Stimulated activated CD4-positive, alpha-beta T cell treated with anti-CD3 and anti-CD28 coated beads, Interleukin-15, amount 100 ng/mL, for 24 hours (primary cell): ENCODE data around the gene SCLY.

ENCODE experiments used
- DNase-seq: peaks from one replicate; pipeline ENCODE4 v3.0.0-alpha.2; 2020

Gene SCLY

GRCh38 chr2:238128534-238129001 lies 67.8 kb downstream of the SCLY start:
- DNase-seq, result no peak

GRCh38 chr2:238129166-238130010 lies 68.6 kb downstream of the SCLY start:
- DNase-seq, result no peak

GRCh38 chr2:238130111-238130695 lies 69.4 kb downstream of the SCLY start:
- no peak for DNase-seq

GRCh38 chr2:238130696-238131628 lies 70.2 kb downstream of the SCLY start:
- no peak for DNase-seq

- DNase-seq, result no peak
These were observed 71.1 kb downstream of the SCLY start for GRCh38 chr2:238131761-238132462.

GRCh38 chr2:238132463-238133450 lies 72.0 kb downstream of the SCLY start:
- DNase-seq, result no peak

GRCh38 chr2:238133499-238134392 lies 72.9 kb downstream of the SCLY start:
- no peak for DNase-seq

- DNase-seq, result no peak
These were observed 73.6 kb downstream of the SCLY start for GRCh38 chr2:238134393-238134785.

- no peak for DNase-seq
These were observed 74.9 kb downstream of the SCLY start for GRCh38 chr2:238135601-238136150.

- DNase-seq, result no peak
These were observed 76.2 kb downstream of the SCLY start for GRCh38 chr2:238136820-238137537.

GRCh38 chr2:238137885-238138284 lies 77.1 kb downstream of the SCLY start:
- DNase-seq, result no peak

- DNase-seq, result no peak
These were observed 77.8 kb downstream of the SCLY start, which contains the start of gene KLHL30 for GRCh38 chr2:238138331-238139195. TSS of gene KLHL30 (plus strand) at chr2:238138668. CDS start at chr2:238140755, 2,087 bp downstream.

- peak; percentile 60 for DNase-seq
These were observed 78.6 kb downstream of the SCLY start for GRCh38 chr2:238139196-238140039.

GRCh38 chr2:238140040-238140439 lies 79.2 kb downstream of the SCLY start:
- DNase-seq, result no peak

GRCh38 chr2:238140721-238141540 lies 80.1 kb downstream of the SCLY start:
- DNase-seq, result no peak
